ENCODE measurements around the gene AMZ2. TPM values are rescaled to one million over a fixed set of nuclear protein-coding genes. Genes with fewer than 3 reads are reported as not detected.
A peak's percentile ranks its signal among the peaks of the same experiment; 100 is the strongest.
"Not testable (repeated sequence)": the region's sequence is repeated elsewhere in the genome, so short reads cannot be mapped to it uniquely, and the experiment has no call there.

AMZ2 gene
- total and polyA plus RNA-seq, 2 experiments from 2014 or later, result 54.2 to 71.5 TPM

GRCh38 chr17:68281965-68282364 is 34.1 kb downstream of the AMZ2 start:
- Mint-ChIP-seq H3K36me3 (ENCODE audit: low read depth) (peaks cover 18% of the 10 kb centered on the region; the same call in 2 of the 3 replicates), H3K9me3 (peaks cover 26% of the 10 kb centered on the region)

GRCh38 chr17:68288375-68288774 is 40.5 kb downstream of the AMZ2 start:
- H2AFZ ChIP-seq, result peak overlapping the region; percentile 73; the same call in 1 of the 2 replicates
- no peaks in the 10 kb centered on the region for H3K9me2 ChIP-seq (ENCODE audit: insufficient read depth)
- H3K27ac Mint-ChIP-seq, result no peak overlapping the region
- H3K4me1 ChIP-seq (ENCODE audit: insufficient read depth), result peaks cover 29% of the 10 kb centered on the region
- H3K4me3 ChIP-seq, result no peak overlapping the region
- H3F3A ChIP-seq (replicated peaks; ENCODE audit: low read depth), result peaks cover 9% of the 10 kb centered on the region
- no peak for DNase-seq (ENCODE audit: low spot score)
- peaks cover 45% of the 10 kb centered on the region for H3K27me3 ChIP-seq (ENCODE audit: insufficient read depth)
- TF ChIP-seq POLR2AphosphoS5 (IDR thresholded peaks at IDR 0.05; ENCODE audit: low read depth), result no peak
- no peaks in the 10 kb centered on the region for H4K20me1 ChIP-seq (replicated peaks; ENCODE audit: insufficient read depth)
- no peak for ATAC-seq
- no peaks in the 10 kb centered on the region; the same call in 2 of the 3 replicates for H3K36me3 Mint-ChIP-seq (ENCODE audit: low read depth)
- H3K79me2 ChIP-seq (replicated peaks; ENCODE audit: insufficient read depth), result no peaks in the 10 kb centered on the region
- no peaks in the 10 kb centered on the region for H3K9me3 Mint-ChIP-seq
- H3K27me3 Mint-ChIP-seq (ENCODE audit: insufficient read depth, low read depth, poor library complexity), result peaks cover 29% of the 10 kb centered on the region
- no peaks in the 10 kb centered on the region for H3K36me3 ChIP-seq (ENCODE audit: insufficient read depth)
- peaks cover 34% of the 10 kb centered on the region for H3K4me1 Mint-ChIP-seq
- no peak overlapping the region for H3K27ac ChIP-seq (ENCODE audit: low read depth)
- H3K4me2 ChIP-seq, result no peak overlapping the region
- no peak overlapping the region for H3K4me3 Mint-ChIP-seq

More at GRCh38 chr17:68281965-68282364, 34.1 kb downstream of the AMZ2 start:
- not testable (repeated sequence) for ATAC-seq; H3K4me1 ChIP-seq (ENCODE audit: insufficient read depth); H3K4me3 ChIP-seq; H4K20me1 ChIP-seq (replicated peaks; ENCODE audit: insufficient read depth); H3F3A ChIP-seq (replicated peaks; ENCODE audit: low read depth); H3K4me2 ChIP-seq; H3K9me2 ChIP-seq (ENCODE audit: insufficient read depth); H3K27ac ChIP-seq (ENCODE audit: low read depth); H3K4me1 Mint-ChIP-seq; H2AFZ ChIP-seq; DNase-seq (ENCODE audit: low spot score); H3K36me3 ChIP-seq (ENCODE audit: insufficient read depth); H3K79me2 ChIP-seq (replicated peaks; ENCODE audit: insufficient read depth); H3K27me3 ChIP-seq (ENCODE audit: insufficient read depth); H3K4me3 Mint-ChIP-seq; H3K27me3 Mint-ChIP-seq (ENCODE audit: insufficient read depth, low read depth, poor library complexity); H3K27ac Mint-ChIP-seq

GRCh38 chr17:68288804-68289203 is 41.0 kb downstream of the AMZ2 start:
- H3K27ac ChIP-seq (ENCODE audit: low read depth), result no peak overlapping the region
- peak; percentile 59 for DNase-seq (ENCODE audit: low spot score)
- Mint-ChIP-seq H3K27me3 (ENCODE audit: insufficient read depth, low read depth, poor library complexity) (peaks cover 31% of the 10 kb centered on the region), H3K4me1 (peaks cover 36% of the 10 kb centered on the region), H3K9me3 (no peaks in the 10 kb centered on the region), H3K36me3 (ENCODE audit: low read depth) (no peaks in the 10 kb centered on the region; the same call in 2 of the 3 replicates), H3K4me3 (no peak overlapping the region), H3K27ac (no peak overlapping the region)
- TF ChIP-seq CTCF (conservative IDR thresholded peaks at IDR 0.05; ENCODE audit: low read depth in 2 of 2), result peak in 1 of 2 experiments; percentile 16; a peak in 1 of 4 replicates
- TF ChIP-seq NANOG (IDR thresholded peaks at IDR 0.05; ENCODE audit: borderline replicate concordance), result no peak
- no peaks in the 10 kb centered on the region for H4K20me1 ChIP-seq (replicated peaks; ENCODE audit: insufficient read depth)
- peaks cover 50% of the 10 kb centered on the region for H3K27me3 ChIP-seq (ENCODE audit: insufficient read depth)
- H3K79me2 ChIP-seq (replicated peaks; ENCODE audit: insufficient read depth), result no peaks in the 10 kb centered on the region
- H3K4me2 ChIP-seq, result peak overlapping the region; percentile 82; the same call in 1 of the 2 replicates
- no peaks in the 10 kb centered on the region for H3K36me3 ChIP-seq (ENCODE audit: insufficient read depth)
- H3F3A ChIP-seq (replicated peaks; ENCODE audit: low read depth), result peaks cover 9% of the 10 kb centered on the region
- H3K4me3 ChIP-seq, result no peak overlapping the region
- peak overlapping the region; percentile 73; the same call in 1 of the 2 replicates for H2AFZ ChIP-seq
- H3K4me1 ChIP-seq (ENCODE audit: insufficient read depth), result peaks cover 33% of the 10 kb centered on the region
- no peak for ATAC-seq
- no peaks in the 10 kb centered on the region for H3K9me2 ChIP-seq (ENCODE audit: insufficient read depth)

All from GM23338 (cell line).